Neural cell (in vitro differentiated cells): ENCODE data around the gene KIF6. TPM values are rescaled to one million over a fixed set of nuclear protein-coding genes. Genes with fewer than 3 reads are reported as not detected.

Experiments
- H2AFZ ChIP-seq: fragments of 200-600, 300-800 bp; sonication (generic), shearing (Covaris generic); 2 replicates; pipeline ENCODE4 v1.6.0; 2014; ENCODE audit warnings: low read depth, mild to moderate bottlenecking, antibody characterized with exemption, low read length, moderate library complexity
- H3F3A ChIP-seq: fragments of 200-600 bp; shearing (Covaris generic); 2 replicates; pipeline ENCODE4 v1.6.1; 2016; ENCODE audit warnings: mild to moderate bottlenecking, moderate library complexity, mixed read lengths, antibody characterized with exemption, low read length; ENCODE audit not compliant: insufficient read depth, poor library complexity, severe bottlenecking
- H3K27ac ChIP-seq: fragments of 200-600, 300-800 bp; sonication (generic), shearing (Covaris generic); 2 replicates; pipeline ENCODE4 v1.5.1; 2014; ENCODE audit warnings: mild to moderate bottlenecking, low read length, moderate library complexity
- H3K27me3 ChIP-seq: fragments of 300-800, 200-600 bp; sonication (generic), shearing (Covaris generic); 2 replicates; pipeline ENCODE4 v1.6.0; 2014; ENCODE audit warnings: mild to moderate bottlenecking, low read depth, low read length, moderate library complexity; ENCODE audit not compliant: insufficient read depth
- H3K36me3 ChIP-seq: fragments of 300-800, 200-600 bp; sonication (generic), shearing (Covaris generic); 2 replicates; pipeline ENCODE4 v1.5.1; 2014; ENCODE audit warnings: mild to moderate bottlenecking, antibody characterized with exemption, low read length, moderate library complexity; ENCODE audit not compliant: insufficient read depth
- H3K4me2 ChIP-seq: fragments of 300-800, 200-600 bp; sonication (generic), shearing (Covaris generic); 2 replicates; pipeline ENCODE4 v1.6.0; 2014; ENCODE audit warnings: mild to moderate bottlenecking, low read length
- H3K4me3 ChIP-seq: fragments of 300-800, 200-600 bp; sonication (generic), shearing (Covaris generic); 2 replicates; pipeline ENCODE4 v1.5.1; 2014; ENCODE audit warnings: mild to moderate bottlenecking, low read length, moderate library complexity
- H3K79me2 ChIP-seq: fragments of 200-600 bp; shearing (Covaris generic); replicated peaks from 2 replicates; pipeline ENCODE4 v1.6.0; 2014; ENCODE audit warnings: mild to moderate bottlenecking, low read length, moderate library complexity; ENCODE audit not compliant: insufficient read depth
- H3K9ac ChIP-seq: fragments of 300-800, 200-600 bp; sonication (generic), shearing (Covaris generic); 2 replicates; pipeline ENCODE4 v1.6.1; 2016; ENCODE audit warnings: mild to moderate bottlenecking, low read length, mixed read lengths
- H3K9me2 ChIP-seq: fragments of 200-600 bp; shearing (Covaris generic); 2 replicates; pipeline ENCODE4 v1.6.1; 2016; ENCODE audit warnings: mild to moderate bottlenecking, low read length, mixed read lengths; ENCODE audit not compliant: insufficient read depth
- H3K9me3 ChIP-seq: fragments of 200-600, 300-800 bp; sonication (generic), shearing (Covaris generic); 2 replicates; pipeline ENCODE4 v1.6.1; 2016; ENCODE audit warnings: mild to moderate bottlenecking, mixed run types, low read length, moderate library complexity, mixed read lengths
- H4K20me1 ChIP-seq: fragments of 200-600 bp; shearing (Covaris generic); 2 replicates; pipeline ENCODE4 v1.6.1; 2016; ENCODE audit warnings: mild to moderate bottlenecking, mixed run types; ENCODE audit not compliant: insufficient read depth
- EP300 ChIP-seq: fragments of 450-650 bp; conservative IDR thresholded peaks from 2 replicates; pipeline ENCODE4 v1.6.1; 2014; ENCODE audit warnings: antibody characterized with exemption, mild to moderate bottlenecking, moderate library complexity; ENCODE audit not compliant: poor library complexity, severe bottlenecking
- EZH2 ChIP-seq: fragments of 200-600, 300-800 bp; shearing (Covaris generic), sonication (generic); IDR thresholded peaks from 2 replicates; pipeline ENCODE4 v1.6.1; 2014; ENCODE audit warnings: antibody characterized with exemption, low read length, borderline replicate concordance, mild to moderate bottlenecking; ENCODE audit not compliant: insufficient read depth, poor library complexity, severe bottlenecking
- MXI1 ChIP-seq: fragments of 450-650 bp; conservative IDR thresholded peaks from 2 replicates; pipeline ENCODE4 v1.6.1; 2014; ENCODE audit warnings: antibody characterized with exemption, mild to moderate bottlenecking; ENCODE audit not compliant: poor library complexity, severe bottlenecking
- POLR2AphosphoS5 ChIP-seq: IDR thresholded peaks from 2 replicates; pipeline ENCODE4 v1.6.1; 2012
- RAD21 ChIP-seq: fragments of 450-650 bp; conservative IDR thresholded peaks from 2 replicates; pipeline ENCODE4 v1.6.1; 2014; ENCODE audit warnings: antibody characterized with exemption, mild to moderate bottlenecking, moderate library complexity
- SMC3 ChIP-seq: fragments of 450-650 bp; conservative IDR thresholded peaks from 2 replicates; pipeline ENCODE4 v1.6.1; 2014; ENCODE audit warnings: antibody characterized with exemption, mild to moderate bottlenecking, moderate library complexity; ENCODE audit not compliant: poor library complexity
- TAF1 ChIP-seq: IDR thresholded peaks from 2 replicates; pipeline ENCODE4 v1.6.1; 2012; ENCODE audit warnings: low read depth
- polyA plus RNA-seq: library from polyadenylated mRNA; depleted of rRNA; stranded (reverse); fragments of >200 nt; gene quantifications from 2 replicates; pipeline ENCODE4 v1.2.3, GENCODE V29; 2014
- TF ChIP-seq, protein P1 (sequence below): IDR thresholded peaks from 2 replicates; pipeline ENCODE4 v1.6.1; 2012; ENCODE audit warnings: borderline replicate concordance
- TF ChIP-seq, protein P2 (sequence below): fragments of 450-650 bp; IDR thresholded peaks from 2 replicates; pipeline ENCODE4 v1.5.1; 2014; ENCODE audit warnings: antibody characterized with exemption, mild to moderate bottlenecking, moderate library complexity; ENCODE audit not compliant: poor library complexity, severe bottlenecking

Gene KIF6
- polyA plus RNA-seq, 1 donor from 2014 or later, result 2.1 TPM

DNA sequence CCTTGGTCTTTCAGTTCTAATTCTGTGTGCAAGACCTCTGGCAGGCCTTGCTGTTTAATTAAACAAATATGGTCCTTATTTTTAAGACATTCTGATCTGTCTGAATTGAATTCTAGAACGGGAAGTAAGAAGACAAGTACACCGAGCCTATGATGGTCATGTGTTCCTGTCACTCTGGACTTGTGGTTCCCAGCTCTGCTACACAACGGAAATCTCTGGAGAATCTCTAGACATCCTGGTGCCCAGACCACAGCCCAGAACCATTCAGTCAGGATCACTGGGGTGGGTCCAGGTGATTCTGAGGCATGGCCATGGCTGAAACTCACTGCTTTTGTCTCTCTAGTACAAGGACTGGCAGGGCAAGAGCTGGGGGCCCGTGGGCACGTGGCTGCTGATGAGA is 386.8 kb downstream of the KIF6 start:
- Histone ChIP-seq H3K9me3 (no peaks in the 10 kb centered on the region), H3K4me2 (no peak overlapping the region), H3K27me3 (no peaks in the 10 kb centered on the region), H3F3A (no peaks in the 10 kb centered on the region), H3K79me2 (no peaks in the 10 kb centered on the region), H2AFZ (no peak overlapping the region), H3K36me3 (no peaks in the 10 kb centered on the region), H3K9ac (no peak overlapping the region), H3K4me3 (no peak overlapping the region), H3K27ac (no peak overlapping the region), H4K20me1 (no peaks in the 10 kb centered on the region), H3K9me2 (no peaks in the 10 kb centered on the region)
- TF ChIP-seq RAD21 (no peak), MXI1 (no peak), EP300 (no peak), POLR2AphosphoS5 (no peak), TAF1 (no peak), EZH2 (no peak), SMC3 (no peak)
- TF ChIP-seq, protein P1, sequence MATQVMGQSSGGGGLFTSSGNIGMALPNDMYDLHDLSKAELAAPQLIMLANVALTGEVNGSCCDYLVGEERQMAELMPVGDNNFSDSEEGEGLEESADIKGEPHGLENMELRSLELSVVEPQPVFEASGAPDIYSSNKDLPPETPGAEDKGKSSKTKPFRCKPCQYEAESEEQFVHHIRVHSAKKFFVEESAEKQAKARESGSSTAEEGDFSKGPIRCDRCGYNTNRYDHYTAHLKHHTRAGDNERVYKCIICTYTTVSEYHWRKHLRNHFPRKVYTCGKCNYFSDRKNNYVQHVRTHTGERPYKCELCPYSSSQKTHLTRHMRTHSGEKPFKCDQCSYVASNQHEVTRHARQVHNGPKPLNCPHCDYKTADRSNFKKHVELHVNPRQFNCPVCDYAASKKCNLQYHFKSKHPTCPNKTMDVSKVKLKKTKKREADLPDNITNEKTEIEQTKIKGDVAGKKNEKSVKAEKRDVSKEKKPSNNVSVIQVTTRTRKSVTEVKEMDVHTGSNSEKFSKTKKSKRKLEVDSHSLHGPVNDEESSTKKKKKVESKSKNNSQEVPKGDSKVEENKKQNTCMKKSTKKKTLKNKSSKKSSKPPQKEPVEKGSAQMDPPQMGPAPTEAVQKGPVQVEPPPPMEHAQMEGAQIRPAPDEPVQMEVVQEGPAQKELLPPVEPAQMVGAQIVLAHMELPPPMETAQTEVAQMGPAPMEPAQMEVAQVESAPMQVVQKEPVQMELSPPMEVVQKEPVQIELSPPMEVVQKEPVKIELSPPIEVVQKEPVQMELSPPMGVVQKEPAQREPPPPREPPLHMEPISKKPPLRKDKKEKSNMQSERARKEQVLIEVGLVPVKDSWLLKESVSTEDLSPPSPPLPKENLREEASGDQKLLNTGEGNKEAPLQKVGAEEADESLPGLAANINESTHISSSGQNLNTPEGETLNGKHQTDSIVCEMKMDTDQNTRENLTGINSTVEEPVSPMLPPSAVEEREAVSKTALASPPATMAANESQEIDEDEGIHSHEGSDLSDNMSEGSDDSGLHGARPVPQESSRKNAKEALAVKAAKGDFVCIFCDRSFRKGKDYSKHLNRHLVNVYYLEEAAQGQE, result no peak
- TF ChIP-seq, protein P2, sequence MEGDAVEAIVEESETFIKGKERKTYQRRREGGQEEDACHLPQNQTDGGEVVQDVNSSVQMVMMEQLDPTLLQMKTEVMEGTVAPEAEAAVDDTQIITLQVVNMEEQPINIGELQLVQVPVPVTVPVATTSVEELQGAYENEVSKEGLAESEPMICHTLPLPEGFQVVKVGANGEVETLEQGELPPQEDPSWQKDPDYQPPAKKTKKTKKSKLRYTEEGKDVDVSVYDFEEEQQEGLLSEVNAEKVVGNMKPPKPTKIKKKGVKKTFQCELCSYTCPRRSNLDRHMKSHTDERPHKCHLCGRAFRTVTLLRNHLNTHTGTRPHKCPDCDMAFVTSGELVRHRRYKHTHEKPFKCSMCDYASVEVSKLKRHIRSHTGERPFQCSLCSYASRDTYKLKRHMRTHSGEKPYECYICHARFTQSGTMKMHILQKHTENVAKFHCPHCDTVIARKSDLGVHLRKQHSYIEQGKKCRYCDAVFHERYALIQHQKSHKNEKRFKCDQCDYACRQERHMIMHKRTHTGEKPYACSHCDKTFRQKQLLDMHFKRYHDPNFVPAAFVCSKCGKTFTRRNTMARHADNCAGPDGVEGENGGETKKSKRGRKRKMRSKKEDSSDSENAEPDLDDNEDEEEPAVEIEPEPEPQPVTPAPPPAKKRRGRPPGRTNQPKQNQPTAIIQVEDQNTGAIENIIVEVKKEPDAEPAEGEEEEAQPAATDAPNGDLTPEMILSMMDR, result no peak

DNA sequence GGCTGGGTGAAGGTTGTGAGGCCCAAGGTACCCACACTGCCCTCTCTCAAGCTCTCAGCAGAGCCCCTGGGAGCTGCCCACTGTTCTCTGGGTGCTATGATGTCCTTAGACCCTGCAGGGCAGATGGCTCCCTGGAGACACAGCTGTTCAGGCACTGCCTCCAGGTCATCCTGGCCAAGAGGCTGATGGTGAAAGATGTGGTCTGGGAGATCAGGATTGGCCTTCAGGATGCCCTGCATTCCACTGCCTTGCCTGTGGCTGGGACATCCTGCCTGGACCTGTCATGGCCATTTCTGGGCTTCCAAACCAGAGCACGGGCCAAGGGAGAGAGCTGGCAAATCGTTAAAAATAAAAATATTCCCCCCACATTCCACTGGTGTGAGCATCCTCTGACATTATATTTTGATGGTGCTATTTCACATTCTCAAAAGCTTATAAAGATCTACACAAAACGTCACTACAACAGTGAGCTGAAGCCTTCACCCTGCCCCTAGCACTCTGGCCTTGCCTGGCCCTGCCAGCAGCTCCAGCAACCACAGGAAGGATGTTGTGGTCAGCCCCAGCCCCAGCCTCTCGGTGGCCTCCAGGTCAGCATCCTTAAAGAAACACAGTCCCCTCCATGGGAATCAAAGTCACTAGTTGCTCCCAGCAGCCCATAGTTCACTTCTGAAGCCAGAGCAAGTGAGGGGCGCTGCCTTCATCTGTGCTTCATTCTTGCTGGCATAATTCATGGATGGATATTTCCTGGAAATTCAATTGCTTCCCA is 389.2 kb downstream of the KIF6 start:
- H4K20me1 ChIP-seq, result no peaks in the 10 kb centered on the region

More for the DNA sequence above, 389.2 kb downstream of the KIF6 start:
- Histone ChIP-seq H2AFZ (no peak overlapping the region), H3K9me2 (no peaks in the 10 kb centered on the region), H3K27me3 (no peaks in the 10 kb centered on the region), H3F3A (no peaks in the 10 kb centered on the region), H3K36me3 (no peaks in the 10 kb centered on the region), H3K79me2 (no peaks in the 10 kb centered on the region), H3K4me2 (no peak overlapping the region), H3K27ac (no peak overlapping the region), H3K4me3 (no peak overlapping the region), H3K9me3 (no peaks in the 10 kb centered on the region), H3K9ac (no peak overlapping the region)
- TF ChIP-seq TAF1 (no peak), MXI1 (no peak), EP300 (no peak), RAD21 (no peak), EZH2 (no peak), POLR2AphosphoS5 (no peak), SMC3 (no peak)
- TF ChIP-seq, protein P1, result no peak
- TF ChIP-seq, protein P2, result no peak
